NT2/D1 (cell line): ENCODE measurements around the gene ANKRD39.

Source experiments
- DNase-seq: peaks from one replicate; pipeline ENCODE4 v3.0.0-alpha.2; 2011; ENCODE audit warnings: low read depth, low spot score
- H3K27me3 ChIP-seq: 2 replicates; pipeline ENCODE4 v1.6.0; 2011; ENCODE audit warnings: mild to moderate bottlenecking; ENCODE audit not compliant: insufficient read length, insufficient read depth
- H3K36me3 ChIP-seq: 2 replicates; pipeline ENCODE4 v1.6.1; 2011; ENCODE audit warnings: mild to moderate bottlenecking, low read length, mixed read lengths; ENCODE audit not compliant: insufficient read depth, insufficient read length
- H3K4me1 ChIP-seq: 2 replicates; pipeline ENCODE4 v1.5.1; 2011; ENCODE audit not compliant: insufficient read depth, insufficient read length
- H3K4me3 ChIP-seq: 2 replicates; pipeline ENCODE4 v1.5.1; 2011; ENCODE audit warnings: low read depth; ENCODE audit not compliant: insufficient read length
- H3K9ac ChIP-seq: 2 replicates; pipeline ENCODE4 v1.6.0; 2011; ENCODE audit warnings: low read depth; ENCODE audit not compliant: insufficient read length
- H3K9me3 ChIP-seq: 2 replicates; pipeline ENCODE4 v1.5.1; 2011; ENCODE audit warnings: mild to moderate bottlenecking, low read length; ENCODE audit not compliant: insufficient read depth
- SUZ12 ChIP-seq: IDR thresholded peaks from 2 replicates; pipeline ENCODE4 v1.6.1; 2011; ENCODE audit not compliant: insufficient read length, insufficient read depth; ENCODE audit errors: extremely low read depth
- YY1 ChIP-seq: IDR thresholded peaks from 2 replicates; pipeline ENCODE4 v1.6.1; 2011; ENCODE audit not compliant: insufficient read length, insufficient read depth
- ZNF274 ChIP-seq: IDR thresholded peaks from 2 replicates; pipeline ENCODE4 v1.6.1; 2011; ENCODE audit warnings: mild to moderate bottlenecking, low read depth, low read length

The ANKRD39 gene

GRCh38 chr2:96885432-96886347 lies 27.9 kb upstream of the ANKRD39 start:
- DNase-seq: no peak
- Histone ChIP-seq H3K9ac (peak overlapping the region; percentile 11), H3K36me3 (no peaks in the 10 kb centered on the region), H3K4me3 (no peak overlapping the region), H3K27me3 (peaks cover 6% of the 10 kb centered on the region), H3K4me1 (peaks cover 64% of the 10 kb centered on the region), H3K9me3 (no peaks in the 10 kb centered on the region)
- no peak for TF ChIP-seq SUZ12
- TF ChIP-seq YY1: no peak

- Histone ChIP-seq H3K36me3 (no peaks in the 10 kb centered on the region), H3K9ac (no peak overlapping the region), H3K4me3 (no peak overlapping the region), H3K27me3 (peaks cover 6% of the 10 kb centered on the region), H3K9me3 (no peaks in the 10 kb centered on the region), H3K4me1 (peaks cover 72% of the 10 kb centered on the region)
- TF ChIP-seq SUZ12 (no peak), YY1 (no peak), ZNF274 (no peak)
- DNase-seq: no peak
These were observed 26.7 kb upstream of the ANKRD39 start for GRCh38 chr2:96884299-96885094.

- Histone ChIP-seq H3K4me3 (no peak overlapping the region), H3K36me3 (no peaks in the 10 kb centered on the region), H3K27me3 (peaks cover 8% of the 10 kb centered on the region), H3K4me1 (peaks cover 74% of the 10 kb centered on the region), H3K9me3 (no peaks in the 10 kb centered on the region), H3K9ac (no peak overlapping the region)
- DNase-seq: no peak
- TF ChIP-seq YY1 (no peak), SUZ12 (no peak), ZNF274 (no peak)
These were observed 25.5 kb upstream of the ANKRD39 start for GRCh38 chr2:96883306-96883705.

GRCh38 chr2:96882906-96883305 lies 25.1 kb upstream of the ANKRD39 start:
- Histone ChIP-seq H3K9me3 (no peaks in the 10 kb centered on the region), H3K9ac (peak overlapping the region; percentile 79), H3K4me3 (no peak overlapping the region), H3K4me1 (peaks cover 74% of the 10 kb centered on the region), H3K27me3 (peaks cover 10% of the 10 kb centered on the region), H3K36me3 (no peaks in the 10 kb centered on the region)
- DNase-seq: no peak
- no peak for TF ChIP-seq ZNF274
- TF ChIP-seq YY1: no peak
- TF ChIP-seq SUZ12: no peak

GRCh38 chr2:96882230-96882629 lies 24.4 kb upstream of the ANKRD39 start:
- H3K4me3 ChIP-seq: no peak overlapping the region
- DNase-seq: no peak
- peak overlapping the region; percentile 79 for H3K9ac ChIP-seq
- TF ChIP-seq SUZ12: no peak
- TF ChIP-seq YY1: no peak
- no peak for TF ChIP-seq ZNF274
- H3K36me3 ChIP-seq: no peaks in the 10 kb centered on the region
- H3K27me3 ChIP-seq: peaks cover 10% of the 10 kb centered on the region
- H3K9me3 ChIP-seq: no peaks in the 10 kb centered on the region
- H3K4me1 ChIP-seq: peaks cover 74% of the 10 kb centered on the region

DNA sequence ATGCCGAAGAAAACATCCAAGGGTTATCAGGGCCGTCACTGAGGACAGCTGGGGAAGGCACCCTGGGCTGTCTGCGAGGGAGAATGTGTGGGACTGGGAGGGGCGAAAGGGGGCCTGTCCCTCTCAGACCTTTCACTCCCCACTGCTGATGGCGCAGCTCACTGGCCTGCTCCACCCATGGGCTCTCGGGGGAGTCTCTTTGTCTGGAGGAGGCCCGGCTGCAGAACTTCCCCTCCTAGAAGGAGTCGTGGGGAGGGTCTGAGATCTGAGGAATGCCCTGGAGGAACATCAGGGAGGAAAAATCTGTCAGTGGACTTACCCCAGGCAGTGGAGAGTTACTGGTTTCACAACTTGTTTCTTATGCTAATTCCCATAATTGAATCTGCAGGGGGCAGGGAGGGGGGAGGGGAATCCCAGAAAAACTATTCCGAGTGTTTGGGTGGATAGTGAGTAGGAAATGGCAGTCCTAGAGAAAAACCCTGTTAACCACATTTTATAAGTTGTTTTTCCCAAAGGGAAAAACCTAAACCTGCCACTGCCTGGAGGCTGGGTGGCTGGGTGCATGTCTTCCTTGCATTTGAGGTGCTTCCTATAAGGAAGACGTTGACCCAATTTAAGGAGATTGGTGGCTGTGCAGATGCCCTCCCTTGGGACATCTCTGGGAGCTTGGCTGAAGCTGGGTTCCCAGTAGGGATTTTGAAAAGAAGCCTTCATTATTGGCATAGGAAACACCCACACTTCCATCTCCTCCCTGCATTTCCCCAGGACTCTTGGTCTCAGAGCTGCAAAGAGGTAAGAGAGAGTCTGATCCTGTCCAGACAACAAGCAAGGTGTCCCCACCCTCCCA lies 23.8 kb upstream of the ANKRD39 start:
- Histone ChIP-seq H3K36me3 (no peaks in the 10 kb centered on the region), H3K4me3 (no peak overlapping the region), H3K4me1 (peaks cover 77% of the 10 kb centered on the region), H3K9me3 (no peaks in the 10 kb centered on the region), H3K27me3 (peaks cover 10% of the 10 kb centered on the region), H3K9ac (peak overlapping the region; percentile 79)
- DNase-seq: no peak
- TF ChIP-seq SUZ12 (no peak), YY1 (no peak), ZNF274 (no peak)

DNA sequence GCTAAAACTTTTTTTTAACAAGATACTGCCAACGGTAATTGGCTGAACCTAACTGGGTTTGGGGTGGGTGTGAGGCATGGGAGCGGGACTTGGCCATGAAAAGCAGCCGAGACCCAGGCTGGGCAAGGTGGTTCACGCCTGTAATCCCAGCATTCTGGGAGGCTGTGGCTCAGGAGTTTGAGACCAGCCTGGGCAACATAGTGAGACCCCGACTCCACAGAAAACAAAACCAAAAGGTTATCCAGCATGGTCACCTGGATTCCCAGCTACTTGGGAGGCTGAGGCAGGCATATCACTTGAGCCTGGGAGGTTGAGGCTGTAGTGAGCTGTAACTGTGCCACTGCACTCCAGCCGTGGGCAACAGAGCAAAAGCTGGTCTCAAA lies 23.1 kb upstream of the ANKRD39 start:
- Histone ChIP-seq H3K9me3 (no peaks in the 10 kb centered on the region), H3K4me1 (peaks cover 76% of the 10 kb centered on the region), H3K36me3 (no peaks in the 10 kb centered on the region), H3K9ac (peak overlapping the region; percentile 61), H3K4me3 (no peak overlapping the region), H3K27me3 (peaks cover 10% of the 10 kb centered on the region)
- no peak for DNase-seq
- no peak for TF ChIP-seq YY1
